Natural killer cell (primary cell): Measurements from ENCODE around the gene RPL19. TPM values are rescaled to one million over a fixed set of nuclear protein-coding genes. Genes with fewer than 3 reads are reported as not detected.

Source experiments
- ATAC-seq, 3 donors: fragments of 150-1000 bp in 2 of 3; fragments of 200-7000 bp in 1 of 3; cut with Tn5 transposase; 1 replicate in 1 of 3; 2 replicates in 2 of 3; pipeline ENCODE4 v1.10.0; 2021; ENCODE audit warnings: mild to moderate bottlenecking in 2 of 3, moderate library complexity in 2 of 3
- DNase-seq, 2 donors: peaks; one replicate each; pipeline versions ENCODE4 v3.0.0 to v3.0.0-alpha.2; 2013 to 2021; ENCODE audit warnings: mixed read lengths in 1 of 2
- H3K27ac ChIP-seq: one replicate; pipeline ENCODE4 v1.5.1; 2013; ENCODE audit warnings: mild to moderate bottlenecking, low read length
- H3K27me3 ChIP-seq: one replicate; pipeline ENCODE4 v1.6.1; 2013; ENCODE audit warnings: low read length; ENCODE audit not compliant: control insufficient read depth, insufficient read depth
- H3K36me3 ChIP-seq: one replicate; pipeline ENCODE4 v1.6.1; 2013; ENCODE audit warnings: low read length; ENCODE audit not compliant: control insufficient read depth, insufficient read depth
- H3K4me1 ChIP-seq: one replicate; pipeline ENCODE4 v1.6.1; 2013; ENCODE audit warnings: low read length; ENCODE audit not compliant: control insufficient read depth, insufficient read depth
- H3K4me3 ChIP-seq: one replicate; pipeline ENCODE4 v1.5.1; 2013; ENCODE audit warnings: low read length
- H3K9me3 ChIP-seq: one replicate; pipeline ENCODE4 v1.6.1; 2013; ENCODE audit warnings: low read length; ENCODE audit not compliant: control insufficient read depth, insufficient read depth
- H3K27ac Mint-ChIP-seq, 2 donors: one replicate each; pipeline ENCODE4 v1.8.0; 2022; ENCODE audit warnings: mild to moderate bottlenecking in 2 of 2, mixed read lengths in 2 of 2, moderate library complexity in 1 of 2
- H3K27me3 Mint-ChIP-seq, 2 donors: one replicate each; pipeline ENCODE4 v1.8.0; 2022; ENCODE audit warnings: low read depth in 2 of 2, mixed read lengths in 2 of 2
- H3K36me3 Mint-ChIP-seq: one replicate; pipeline ENCODE4 v1.8.0; 2022; ENCODE audit warnings: mixed read lengths
- H3K4me1 Mint-ChIP-seq, 2 donors: one replicate each; pipeline ENCODE4 v1.8.0; 2022; ENCODE audit warnings: mixed read lengths in 2 of 2
- H3K4me3 Mint-ChIP-seq: one replicate; pipeline ENCODE4 v1.8.0; 2022; ENCODE audit warnings: mild to moderate bottlenecking, moderate library complexity, mixed read lengths
- H3K9me3 Mint-ChIP-seq, 2 donors: one replicate each; pipeline ENCODE4 v1.8.0; 2022; ENCODE audit warnings: mixed read lengths in 2 of 2
- CTCF ChIP-seq: fragments of 200-600 bp; IDR thresholded peaks from one replicate; pipeline ENCODE4 v1.8.0; 2022; ENCODE audit warnings: antibody characterized with exemption
- WGBS: methylation state at CpG from one replicate; pipeline ENCODE4 v1.1.7; 2013; ENCODE audit warnings: missing lambda C conversion rate; ENCODE audit not compliant: insufficient coverage; 5-methylcytosine and 5-hydroxymethylcytosine counted together
- intact Hi-C: fragments of 100-400 bp; cut with micrococcal nuclease; formaldehyde crosslinking; loops from one replicate; pipeline ENCODE4 v1.14.2; 2022
- total RNA-seq, 4 donors: library from RNA; stranded (reverse); fragments of 120-200 nt in 1 of 4; gene quantifications; one replicate each; pipeline versions ENCODE4 v1.2.3 to v1.2.4, GENCODE V29; 2013 to 2022

Gene RPL19
- total RNA-seq, 3 donors from 2014 or later (not counting 1 experiment from before 2014, with no cell fraction given) = 1,182 to 1,484 (median 1,482) TPM

GRCh38 chr17:39205112-39205526 is 5.0 kb downstream of the RPL19 start:
- no peak overlapping the region for H3K4me3 ChIP-seq
- no peak for TF ChIP-seq CTCF
- Mint-ChIP-seq H3K4me1 (peaks cover 20 to 37% of the 10 kb centered on the region in 2 donors), H3K4me3 (no peak overlapping the region), H3K9me3 (no peaks in the 10 kb centered on the region), H3K27ac (peak overlapping the region in 1 of 2 donors; percentile 78), H3K36me3 (no peaks in the 10 kb centered on the region), H3K27me3 (peaks cover 0 to under 1% of the 10 kb centered on the region in 2 donors)
- no peaks in the 10 kb centered on the region for H3K9me3 ChIP-seq
- 87% methylated on average over 3 of the region's 3 CpGs for WGBS
- H3K4me1 ChIP-seq = peaks cover 41% of the 10 kb centered on the region
- intact Hi-C loops = no loop called here
- H3K27ac ChIP-seq = no peak overlapping the region
- peaks cover 3% of the 10 kb centered on the region for H3K27me3 ChIP-seq
- DNase-seq = no peak
- ATAC-seq = no peak
- H3K36me3 ChIP-seq = peaks cover 37% of the 10 kb centered on the region

GRCh38 chr17:39208136-39208535 is 8.1 kb downstream of the RPL19 start:
- H3K4me3 ChIP-seq = no peak overlapping the region
- DNase-seq (peak in 1 of 2 donors; percentile 31), ATAC-seq (no peak)
- intact Hi-C loops = no loop called here
- no peaks in the 10 kb centered on the region for H3K9me3 Mint-ChIP-seq
- no peak overlapping the region for H3K4me3 Mint-ChIP-seq
- H3K9me3 ChIP-seq = no peaks in the 10 kb centered on the region
- peaks cover 21% of the 10 kb centered on the region for H3K36me3 ChIP-seq
- H3K4me1 ChIP-seq = peaks cover 29% of the 10 kb centered on the region
- H3K27me3 Mint-ChIP-seq = peaks cover 0 to 11% of the 10 kb centered on the region in 2 donors
- H3K36me3 Mint-ChIP-seq = no peaks in the 10 kb centered on the region
- H3K4me1 Mint-ChIP-seq = peaks cover 0 to 18% of the 10 kb centered on the region in 2 donors
- no peak for TF ChIP-seq CTCF
- 53% methylated on average over 7 of the region's 7 CpGs for WGBS
- no peak overlapping the region for H3K27ac Mint-ChIP-seq
- H3K27ac ChIP-seq = no peak overlapping the region
- H3K27me3 ChIP-seq = peaks cover 10% of the 10 kb centered on the region

GRCh38 chr17:39208893-39209292 is 8.8 kb downstream of the RPL19 start:
- WGBS = 70% methylated on average over 8 of the region's 8 CpGs
- Histone ChIP-seq H3K36me3 (peaks cover 14% of the 10 kb centered on the region), H3K4me3 (no peak overlapping the region), H3K27ac (no peak overlapping the region), H3K9me3 (no peaks in the 10 kb centered on the region), H3K4me1 (peaks cover 29% of the 10 kb centered on the region), H3K27me3 (peaks cover 10% of the 10 kb centered on the region)
- intact Hi-C loops = no loop called here
- peak in 1 of 2 donors; percentile 47 for DNase-seq
- peaks cover 0 to 18% of the 10 kb centered on the region in 2 donors for H3K4me1 Mint-ChIP-seq
- no peaks in the 10 kb centered on the region for H3K36me3 Mint-ChIP-seq
- no peak for ATAC-seq
- no peak for TF ChIP-seq CTCF
- peak overlapping the region in 1 of 2 donors; percentile 86 for H3K27ac Mint-ChIP-seq
- H3K4me3 Mint-ChIP-seq = no peak overlapping the region
- H3K9me3 Mint-ChIP-seq = no peaks in the 10 kb centered on the region
- H3K27me3 Mint-ChIP-seq = peaks cover 0 to 15% of the 10 kb centered on the region in 2 donors
